A549 (cell line): ENCODE measurements around the gene WDR49. TPM values are rescaled to one million over a fixed set of nuclear protein-coding genes. Genes with fewer than 3 reads are reported as not detected.

Experiments
- ATAC-seq, 2 experiments: fragments of 200-7000 bp in 1 of 2; fragments of >200 bp in 1 of 2; cut with Nextera tagmentation in 1 of 2; cut with Tn5 transposase in 1 of 2; 3 replicates each; pipeline versions ENCODE4 v1.8.0 to v1.9.1; 2018 to 2020; ENCODE audit warnings: mild to moderate bottlenecking in 1 of 2, moderate library complexity in 1 of 2
- CTCF ChIA-PET: fragments of 300-600 bp; sonication (Branson Sonifier 250); formaldehyde crosslinking; extraction: SDS; loops from one replicate; lab custom pipeline; 2021; ENCODE audit warnings: antibody characterized with exemption, inconsistent platforms; lab: Yijun Ruan, JAX
- POLR2A ChIA-PET: fragments of 350-600 bp; formaldehyde crosslinking; extraction: SDS; loops from one replicate; lab custom pipeline; 2021; ENCODE audit warnings: antibody characterized with exemption, inconsistent platforms; lab: Yijun Ruan, JAX
- DNase-seq, 2 experiments: peaks; one replicate each; pipeline versions ENCODE4 v3.0.0 to v3.0.0-alpha.2; 2011 to 2016; ENCODE audit warnings: low read depth in 1 of 2, low spot score in 1 of 2
- FAIRE-seq: peaks from 2 replicates; lab custom pipeline; 2011; peaks lifted over from hg19 to GRCh38; lab: Jason Lieb, UNC
- H3K27ac ChIP-seq, 2 experiments: fragments of >200 bp; sonication (Bioruptor Twin); formaldehyde crosslinking; 3 replicates each; pipeline ENCODE4 v1.5.1; 2016 to 2017
- H3K4me1 ChIP-seq: fragments of >200 bp; sonication (Bioruptor Twin); formaldehyde crosslinking; 3 replicates; pipeline ENCODE4 v1.6.1; 2016
- H3K4me2 ChIP-seq: fragments of >200 bp; sonication (Bioruptor Twin); formaldehyde crosslinking; 3 replicates; pipeline ENCODE4 v1.6.1; 2016
- H3K4me3 ChIP-seq: fragments of >200 bp; sonication (Bioruptor Twin); formaldehyde crosslinking; 3 replicates; pipeline ENCODE4 v1.5.1; 2016
- H3K9me3 ChIP-seq: fragments of >200 bp; sonication (Bioruptor Twin); formaldehyde crosslinking; 3 replicates; pipeline ENCODE4 v1.6.1; 2016
- CEBPB ChIP-seq, 2 experiments: fragments of >200 bp in 1 of 2; sonication (Bioruptor Twin) in 1 of 2; formaldehyde crosslinking in 1 of 2; IDR thresholded peaks; 2 replicates each; pipeline ENCODE4 v1.6.1; 2012 to 2016
- EHF ChIP-seq: fragments of 250-450 bp; sonication (Bioruptor Pico); IDR thresholded peaks from 2 replicates; pipeline ENCODE4 v1.5.0; 2020; ENCODE audit warnings: mild to moderate bottlenecking
- EHMT2 ChIP-seq: fragments of 200-600 bp; sonication (generic); IDR thresholded peaks from 2 replicates; pipeline ENCODE4 v1.6.1; 2016; ENCODE audit warnings: antibody characterized with exemption, low read depth, mild to moderate bottlenecking, moderate library complexity
- ESRRA ChIP-seq: fragments of 150-350 bp; IDR thresholded peaks from 2 replicates; pipeline ENCODE4 v1.6.1; 2014; ENCODE audit warnings: mild to moderate bottlenecking, low read length, borderline replicate concordance
- FOSB ChIP-seq: fragments of 250-450 bp; sonication (Bioruptor Pico); IDR thresholded peaks from 2 replicates; pipeline ENCODE4 v1.5.0; 2020; ENCODE audit warnings: mild to moderate bottlenecking, moderate library complexity
- GATA3 ChIP-seq: IDR thresholded peaks from 2 replicates; pipeline ENCODE4 v1.6.1; 2012; ENCODE audit warnings: borderline replicate concordance
- HEYL ChIP-seq: fragments of 250-450 bp; sonication (Bioruptor Pico); IDR thresholded peaks from 2 replicates; pipeline ENCODE4 v1.8.0; 2021; ENCODE audit warnings: mild to moderate bottlenecking, moderate library complexity
- HMGXB4 ChIP-seq: fragments of 250-450 bp; sonication (Bioruptor Pico); IDR thresholded peaks from 2 replicates; pipeline ENCODE4 v1.5.0; 2021; ENCODE audit warnings: mild to moderate bottlenecking, moderate library complexity, borderline replicate concordance
- KDM5A ChIP-seq: fragments of 200-600 bp; sonication (generic); IDR thresholded peaks from 2 replicates; pipeline ENCODE4 v1.6.1; 2016; ENCODE audit warnings: antibody characterized with exemption, mild to moderate bottlenecking
- MAFK ChIP-seq: fragments of 450-650 bp; IDR thresholded peaks from 2 replicates; pipeline ENCODE4 v1.6.1; 2014; ENCODE audit not compliant: partially characterized antibody
- MAZ ChIP-seq: fragments of 150-350 bp; IDR thresholded peaks from 2 replicates; pipeline ENCODE4 v1.6.1; 2014; ENCODE audit warnings: antibody characterized with exemption, low read depth, low read length, borderline replicate concordance
- NFE2L2 ChIP-seq: fragments of 150-350 bp; conservative IDR thresholded peaks from 2 replicates; pipeline ENCODE4 v1.6.1; 2014; ENCODE audit warnings: low read length
- NPAS2 ChIP-seq: fragments of 250-450 bp; sonication (Bioruptor Pico); IDR thresholded peaks from 2 replicates; pipeline ENCODE4 v1.8.0; 2022; ENCODE audit warnings: mild to moderate bottlenecking, moderate library complexity, borderline replicate concordance
- PHF8 ChIP-seq: fragments of 200-600 bp; sonication (generic); IDR thresholded peaks from 2 replicates; pipeline ENCODE4 v1.6.1; 2016; ENCODE audit warnings: low read depth, mild to moderate bottlenecking, antibody characterized with exemption, moderate library complexity, borderline replicate concordance
- RAD21 ChIP-seq, 2 experiments: fragments of >200 bp in 1 of 2; sonication (Bioruptor Twin) in 1 of 2; formaldehyde crosslinking in 1 of 2; IDR thresholded peaks in 1 of 2; conservative IDR thresholded peaks in 1 of 2; 2 replicates in 1 of 2; 3 replicates in 1 of 2; pipeline ENCODE4 v1.6.1; 2012 to 2018; ENCODE audit warnings: inconsistent platforms in 1 of 2
- RARB ChIP-seq: fragments of 250-450 bp; sonication (Bioruptor Pico); IDR thresholded peaks from 2 replicates; pipeline ENCODE4 v1.8.0; 2021; ENCODE audit warnings: mild to moderate bottlenecking, moderate library complexity
- RCOR1 ChIP-seq: fragments of 150-350 bp; IDR thresholded peaks from 2 replicates; pipeline ENCODE4 v1.6.1; 2014; ENCODE audit warnings: antibody characterized with exemption, low read length, low read depth
- RFX5 ChIP-seq: fragments of 450-650 bp; IDR thresholded peaks from 2 replicates; pipeline ENCODE4 v1.7.1; 2014; ENCODE audit warnings: antibody characterized with exemption, mild to moderate bottlenecking, moderate library complexity
- SMC3 ChIP-seq: fragments of >200 bp; sonication (Bioruptor Twin); formaldehyde crosslinking; IDR thresholded peaks from 3 replicates; pipeline ENCODE4 v1.6.1; 2018; ENCODE audit warnings: inconsistent platforms
- TFCP2L1 ChIP-seq: fragments of 250-450 bp; sonication (Bioruptor Pico); IDR thresholded peaks from 2 replicates; pipeline ENCODE4 v1.5.0; 2021; ENCODE audit warnings: mild to moderate bottlenecking
- TP53 ChIP-seq: fragments of 250-450 bp; sonication (Bioruptor Pico); IDR thresholded peaks from 2 replicates; pipeline ENCODE4 v1.5.0; 2021; ENCODE audit warnings: mild to moderate bottlenecking, moderate library complexity
- ZC3H11A ChIP-seq: fragments of 450-650 bp; IDR thresholded peaks from 2 replicates; pipeline ENCODE4 v1.6.1; 2014; ENCODE audit warnings: antibody characterized with exemption, mild to moderate bottlenecking
- ZFP36 ChIP-seq: fragments of 450-650 bp; IDR thresholded peaks from 2 replicates; pipeline ENCODE4 v1.6.1; 2014; ENCODE audit warnings: borderline replicate concordance; ENCODE audit not compliant: partially characterized antibody
- ZSCAN20 ChIP-seq: fragments of 250-450 bp; sonication (Bioruptor Pico); IDR thresholded peaks from 2 replicates; pipeline ENCODE4 v1.8.0; 2022; ENCODE audit warnings: mild to moderate bottlenecking, moderate library complexity
- WGBS: methylation state at CpG from one replicate; pipeline ENCODE4 v1.1.6; 2017; ENCODE audit errors: missing lambda C conversion rate; 5-methylcytosine and 5-hydroxymethylcytosine counted together
- polyA plus RNA-seq, 4 experiments: library from polyadenylated mRNA; depleted of rRNA in 3 of 4; stranded (reverse); fragments of >200 nt; fragmentation: RNase III in 1 of 4; extraction: RNeasy Plus Mini Kit Qiagen cat#74134 plus additional on column Dnase treatment in 1 of 4; gene quantifications; 2 replicates in 3 of 4; 3 replicates in 1 of 4; pipeline ENCODE4 v1.2.3, GENCODE V29; 2011 to 2017
- TF ChIP-seq, protein P1 (sequence below): fragments of 450-650 bp; IDR thresholded peaks from 2 replicates; pipeline ENCODE4 v1.6.1; 2014; ENCODE audit warnings: antibody characterized with exemption
- TF ChIP-seq, protein P2 (sequence below): fragments of 250-450 bp; sonication (Bioruptor Pico); IDR thresholded peaks from 2 replicates; pipeline ENCODE4 v1.5.0; 2020; ENCODE audit warnings: low read depth, mild to moderate bottlenecking, moderate library complexity

WDR49 gene
- polyA plus RNA-seq, 2 of the 4 experiments (the other 2 are of a cell fraction) = not detected

DNA sequence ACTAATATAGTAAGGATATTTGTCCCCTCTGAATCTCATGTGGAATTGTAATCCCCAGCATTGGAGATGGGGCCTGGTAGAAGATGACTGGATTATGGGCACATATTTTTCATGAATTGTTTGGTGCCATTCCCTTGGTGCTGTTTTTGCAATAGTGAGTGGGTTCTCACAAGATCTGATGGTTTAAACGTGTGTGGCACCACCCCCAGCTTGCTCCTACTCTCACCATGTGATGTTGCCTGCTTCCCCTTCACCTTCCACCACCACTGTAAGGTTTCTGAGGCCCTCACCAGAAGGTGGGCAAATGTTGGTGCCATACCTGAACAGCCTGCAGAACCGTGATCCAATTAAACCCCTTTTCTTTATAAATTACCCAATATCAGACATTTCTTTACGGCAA lies 151.8 kb downstream of the WDR49 start:
- ChIA-PET POLR2A (no interaction called here), CTCF (no interaction called here)
- H3K4me3 ChIP-seq = no peak overlapping the region
- H3K4me1 ChIP-seq = no peaks in the 10 kb centered on the region
- WGBS = 34% methylated on average over 3 of the region's 3 CpGs
- ATAC-seq = no peak
- TF ChIP-seq ZSCAN20 (CRISPR knock-in tag) (no peak), ESRRA (no peak), PHF8 (no peak), RCOR1 (no peak), RAD21 (conservative IDR thresholded peaks at IDR 0.05 in 1 of 2, IDR thresholded peaks at IDR 0.05 in 1 of 2) (no peak), TFCP2L1 (CRISPR knock-in tag) (no peak), ZFP36 (no peak), KDM5A (no peak), GATA3 (no peak), EHMT2 (no peak), RARB (CRISPR knock-in tag) (no peak), FOSB (no peak), MAFK (no peak), CEBPB (IDR thresholded peaks at IDR 0.05) (no peak), ZC3H11A (no peak), TP53 (CRISPR knock-in tag) (no peak), NPAS2 (CRISPR knock-in tag) (no peak), HMGXB4 (CRISPR knock-in tag) (no peak), HEYL (CRISPR knock-in tag) (no peak)
- TF ChIP-seq, protein P1, sequence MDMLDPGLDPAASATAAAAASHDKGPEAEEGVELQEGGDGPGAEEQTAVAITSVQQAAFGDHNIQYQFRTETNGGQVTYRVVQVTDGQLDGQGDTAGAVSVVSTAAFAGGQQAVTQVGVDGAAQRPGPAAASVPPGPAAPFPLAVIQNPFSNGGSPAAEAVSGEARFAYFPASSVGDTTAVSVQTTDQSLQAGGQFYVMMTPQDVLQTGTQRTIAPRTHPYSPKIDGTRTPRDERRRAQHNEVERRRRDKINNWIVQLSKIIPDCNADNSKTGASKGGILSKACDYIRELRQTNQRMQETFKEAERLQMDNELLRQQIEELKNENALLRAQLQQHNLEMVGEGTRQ = no peak
- DNase-seq = no peak
- no peak overlapping the region for H3K4me2 ChIP-seq
- H3K9me3 ChIP-seq = no peaks in the 10 kb centered on the region
- no peak for FAIRE-seq
- H3K27ac ChIP-seq = no peak overlapping the region

GRCh38 chr3:167497903-167498302 lies 155.8 kb downstream of the WDR49 start:
- DNase-seq (no peak), FAIRE-seq (no peak), ATAC-seq (no peak)
- H3K4me2 ChIP-seq = no peak overlapping the region
- no peaks in the 10 kb centered on the region for H3K9me3 ChIP-seq
- H3K27ac ChIP-seq = no peak overlapping the region
- TF ChIP-seq, protein P1 = no peak
- TF ChIP-seq ZC3H11A (no peak), SMC3 (no peak), MAZ (no peak), RFX5 (no peak), NFE2L2 (no peak), EHF (no peak)
- TF ChIP-seq, protein P2, sequence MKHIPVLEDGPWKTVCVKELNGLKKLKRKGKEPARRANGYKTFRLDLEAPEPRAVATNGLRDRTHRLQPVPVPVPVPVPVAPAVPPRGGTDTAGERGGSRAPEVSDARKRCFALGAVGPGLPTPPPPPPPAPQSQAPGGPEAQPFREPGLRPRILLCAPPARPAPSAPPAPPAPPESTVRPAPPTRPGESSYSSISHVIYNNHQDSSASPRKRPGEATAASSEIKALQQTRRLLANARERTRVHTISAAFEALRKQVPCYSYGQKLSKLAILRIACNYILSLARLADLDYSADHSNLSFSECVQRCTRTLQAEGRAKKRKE (CRISPR knock-in tag) = no peak
- CTCF ChIA-PET = no interaction called here
- no peak overlapping the region for H3K4me3 ChIP-seq
- POLR2A ChIA-PET = no interaction called here
- 75% methylated on average over 6 of the region's 7 CpGs for WGBS
- H3K4me1 ChIP-seq = no peaks in the 10 kb centered on the region
